IgD-negative memory B cell (primary cell): Measurements from ENCODE around the gene PPFIBP1. TPM values are rescaled to one million over a fixed set of nuclear protein-coding genes. Genes with fewer than 3 reads are reported as not detected.

Experiments used
- H3K27ac Mint-ChIP-seq, 3 donors: one replicate each; pipeline ENCODE4 v1.8.0; 2020 to 2022; ENCODE audit warnings: mild to moderate bottlenecking in 3 of 3, mixed read lengths in 3 of 3, moderate library complexity in 1 of 3
- H3K27me3 Mint-ChIP-seq: one replicate; pipeline ENCODE4 v1.8.0; 2021; ENCODE audit warnings: mixed read lengths
- H3K36me3 Mint-ChIP-seq: one replicate; pipeline ENCODE4 v1.8.0; 2020; ENCODE audit warnings: mild to moderate bottlenecking, mixed read lengths
- H3K4me1 Mint-ChIP-seq, 3 donors: one replicate each; pipeline ENCODE4 v1.8.0; 2020 to 2022; ENCODE audit warnings: mixed read lengths in 3 of 3, mild to moderate bottlenecking in 1 of 3
- H3K4me3 Mint-ChIP-seq, 4 donors: one replicate each; pipeline ENCODE4 v1.8.0; 2020 to 2022; ENCODE audit warnings: mild to moderate bottlenecking in 4 of 4, mixed read lengths in 4 of 4, moderate library complexity in 3 of 4
- H3K9me3 Mint-ChIP-seq, 3 donors: one replicate each; pipeline ENCODE4 v1.8.0; 2020 to 2021; ENCODE audit warnings: mixed read lengths in 3 of 3, mild to moderate bottlenecking in 1 of 3
- polyA plus RNA-seq: library from polyadenylated mRNA; unstranded; fragments of 300-500 nt; fragmentation: Illumina TruSeq; gene quantifications from one replicate; pipeline ENCODE4 v1.2.3, GENCODE V29; 2021

PPFIBP1 gene
- polyA plus RNA-seq, 1 donor from 2014 or later = 2.2 TPM

DNA sequence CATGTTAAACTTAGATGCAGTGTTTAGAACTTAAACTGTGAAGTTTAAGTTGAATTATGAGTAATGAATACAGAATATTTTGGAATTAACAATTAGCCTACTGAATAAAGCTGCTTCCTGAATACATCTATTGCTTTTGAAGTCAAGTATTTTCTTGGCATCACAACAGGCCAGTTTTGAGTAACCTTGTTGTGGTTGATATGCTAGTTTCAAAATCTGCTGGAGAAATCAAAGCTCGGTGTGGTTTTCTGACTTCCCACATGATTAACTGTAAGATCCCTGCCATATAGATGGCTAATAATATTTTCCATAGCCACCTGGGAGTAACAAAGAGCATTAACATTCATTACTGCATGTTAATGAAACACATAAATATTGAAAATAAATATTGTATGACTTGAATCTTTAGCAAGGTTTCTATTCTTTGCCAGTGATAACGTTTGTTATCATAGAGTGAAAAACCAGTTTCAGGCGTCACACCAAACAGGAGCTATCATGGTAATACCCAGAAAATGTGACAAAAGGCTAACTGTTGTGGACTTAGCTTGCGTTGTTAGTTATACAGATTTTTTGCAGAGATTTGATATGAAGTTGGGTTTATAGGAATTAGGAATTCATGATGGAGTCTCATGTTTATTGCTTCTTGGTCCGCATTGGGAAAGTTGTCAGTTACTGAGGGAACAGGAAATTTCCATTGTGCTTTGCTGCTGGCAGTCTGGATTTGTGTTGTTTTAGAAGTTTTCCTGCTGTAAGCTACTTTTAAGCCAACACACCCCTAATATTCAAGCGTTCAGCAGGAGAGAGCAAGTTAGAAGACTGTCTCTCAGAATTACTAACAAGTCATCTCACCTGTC is 32.1 kb downstream of the PPFIBP1 start:
- Mint-ChIP-seq H3K27me3 (no peaks in the 10 kb centered on the region), H3K4me3 (no peak overlapping the region), H3K9me3 (no peaks in the 10 kb centered on the region), H3K36me3 (no peaks in the 10 kb centered on the region), H3K27ac (no peak overlapping the region), H3K4me1 (peaks cover 2 to 6% (median 4%) of the 10 kb centered on the region in 3 donors)

DNA sequence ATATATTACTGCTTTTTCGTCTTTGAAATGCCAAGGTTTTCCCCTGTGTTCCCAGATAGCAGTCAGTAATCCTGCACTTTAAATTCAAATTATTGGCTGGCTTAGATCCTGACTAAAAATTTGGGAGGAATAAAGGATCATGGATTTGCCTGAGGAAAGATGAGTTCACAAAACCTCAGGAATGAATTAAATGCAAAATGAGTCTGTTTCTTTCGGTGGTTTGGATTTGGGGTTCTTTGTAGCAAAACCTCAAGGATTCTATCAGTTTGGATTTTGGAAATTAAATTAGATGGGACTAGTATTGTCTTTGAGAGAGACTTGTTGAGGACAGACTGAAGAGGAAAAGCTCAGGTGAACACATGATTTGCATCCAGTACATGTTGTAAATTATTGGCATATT is 36.1 kb downstream of the PPFIBP1 start:
- H3K27ac Mint-ChIP-seq = no peak overlapping the region
- no peaks in the 10 kb centered on the region for H3K27me3 Mint-ChIP-seq
- H3K9me3 Mint-ChIP-seq = no peaks in the 10 kb centered on the region
- peaks cover 3% of the 10 kb centered on the region for H3K36me3 Mint-ChIP-seq
- no peak overlapping the region for H3K4me3 Mint-ChIP-seq
- H3K4me1 Mint-ChIP-seq = peaks cover 0 to 4% (median 4%) of the 10 kb centered on the region in 3 donors

DNA sequence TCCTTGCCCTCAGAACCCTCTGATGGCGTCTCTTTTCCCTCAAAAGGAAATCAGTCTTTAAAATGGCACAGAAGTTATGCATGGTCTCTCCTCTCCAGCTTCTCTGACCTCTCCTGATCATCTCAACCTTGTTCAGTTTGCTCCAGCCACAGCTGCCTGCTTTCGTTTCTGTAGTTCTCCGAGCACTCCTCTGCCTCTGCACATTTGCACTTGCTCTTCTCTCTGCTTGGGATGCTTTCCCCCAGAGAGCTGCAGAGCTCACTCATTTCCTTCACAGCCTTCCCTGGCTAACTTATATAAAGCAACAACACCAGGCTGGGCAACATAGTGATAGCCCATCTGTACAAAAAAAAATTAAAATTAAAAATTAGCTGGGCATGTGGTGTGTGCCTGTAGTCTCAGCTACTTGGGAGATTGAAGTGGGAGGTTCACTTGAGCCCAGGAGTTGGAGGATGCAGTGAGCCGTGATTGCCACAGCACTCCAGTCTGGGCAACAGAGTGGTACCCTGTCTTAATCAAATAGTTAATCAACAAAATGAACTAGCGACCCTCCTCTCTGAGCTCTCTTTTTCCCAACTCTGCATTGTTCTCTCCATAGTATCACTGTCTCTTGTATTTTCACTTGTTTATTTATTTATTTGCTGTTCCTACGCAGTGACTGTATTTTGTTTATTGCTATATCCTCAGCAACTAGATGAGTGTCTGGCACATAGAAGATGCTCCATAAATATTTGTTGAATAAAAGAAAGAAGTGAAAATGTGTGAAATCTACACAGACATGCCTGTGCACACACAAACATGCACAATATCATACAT is 37.7 kb downstream of the PPFIBP1 start:
- Mint-ChIP-seq H3K27ac (no peak overlapping the region), H3K9me3 (no peaks in the 10 kb centered on the region), H3K36me3 (peaks cover 3% of the 10 kb centered on the region), H3K4me1 (peaks cover 0 to 1% (median 0%) of the 10 kb centered on the region in 3 donors), H3K27me3 (no peaks in the 10 kb centered on the region), H3K4me3 (no peak overlapping the region)

DNA sequence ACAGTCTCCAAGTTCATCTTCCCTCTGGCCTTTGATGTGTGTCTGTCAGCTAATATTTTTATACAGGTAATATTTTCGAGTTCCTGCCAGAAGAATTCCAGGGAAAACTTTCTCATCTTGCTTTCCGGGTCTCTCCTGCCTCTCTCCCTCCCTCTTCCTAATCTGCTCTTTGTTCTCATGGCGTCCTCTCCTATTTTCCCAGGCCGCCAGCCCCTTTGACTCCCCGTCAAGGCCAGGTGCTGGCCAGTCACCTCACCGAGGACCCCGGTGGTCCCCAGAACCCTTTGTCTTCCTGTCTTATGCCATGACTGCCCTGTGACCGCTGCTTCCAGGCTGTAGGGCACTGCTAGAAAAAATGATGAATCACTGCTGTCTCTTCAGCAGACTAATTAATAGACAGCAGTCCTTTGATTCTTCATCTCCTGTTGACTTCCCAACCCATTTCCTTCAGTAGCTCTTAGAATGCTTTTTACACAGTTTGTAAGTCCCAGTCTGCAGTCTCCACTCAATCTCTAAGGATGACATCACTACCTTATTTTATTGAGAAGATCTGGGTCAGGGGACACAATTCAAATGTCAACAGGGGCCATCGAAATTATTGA is 40.7 kb downstream of the PPFIBP1 start:
- no peak overlapping the region for H3K4me3 Mint-ChIP-seq
- H3K4me1 Mint-ChIP-seq = peaks cover 0 to 1% (median 0%) of the 10 kb centered on the region in 3 donors
- H3K27ac Mint-ChIP-seq = no peak overlapping the region
- H3K36me3 Mint-ChIP-seq = peaks cover 3% of the 10 kb centered on the region
- no peaks in the 10 kb centered on the region for H3K9me3 Mint-ChIP-seq
- no peaks in the 10 kb centered on the region for H3K27me3 Mint-ChIP-seq

GRCh38 chr12:27566159-27566558 is 42.2 kb downstream of the PPFIBP1 start:
- Mint-ChIP-seq H3K27me3 (peaks cover 2% of the 10 kb centered on the region), H3K4me3 (no peak overlapping the region), H3K9me3 (no peaks in the 10 kb centered on the region), H3K4me1 (peaks cover 0 to 1% (median 0%) of the 10 kb centered on the region in 3 donors), H3K36me3 (peaks cover 3% of the 10 kb centered on the region), H3K27ac (no peak overlapping the region)

DNA sequence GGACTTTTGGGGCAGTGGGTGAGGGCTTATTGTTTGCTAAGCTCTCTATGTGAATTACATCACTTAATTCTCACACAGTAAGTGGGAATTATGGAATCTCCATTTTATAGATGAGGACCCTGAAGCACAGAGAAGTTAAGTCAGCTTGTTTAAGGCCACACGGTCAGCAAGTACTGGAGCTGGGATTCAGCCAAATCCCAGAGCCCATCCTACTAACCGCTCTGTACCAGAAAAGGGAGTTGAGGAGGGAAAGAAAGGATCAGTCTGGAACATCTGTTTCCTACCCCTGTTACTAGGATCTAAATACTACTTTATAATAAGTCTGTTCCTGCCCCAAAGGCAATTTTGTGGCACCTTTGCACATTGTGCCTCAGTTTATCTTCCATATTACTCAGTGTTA is 42.6 kb downstream of the PPFIBP1 start:
- Mint-ChIP-seq H3K27ac (no peak overlapping the region), H3K9me3 (no peaks in the 10 kb centered on the region), H3K27me3 (peaks cover 2% of the 10 kb centered on the region), H3K4me1 (peaks cover 0 to 1% (median 0%) of the 10 kb centered on the region in 3 donors), H3K36me3 (peaks cover 3% of the 10 kb centered on the region), H3K4me3 (no peak overlapping the region)

DNA sequence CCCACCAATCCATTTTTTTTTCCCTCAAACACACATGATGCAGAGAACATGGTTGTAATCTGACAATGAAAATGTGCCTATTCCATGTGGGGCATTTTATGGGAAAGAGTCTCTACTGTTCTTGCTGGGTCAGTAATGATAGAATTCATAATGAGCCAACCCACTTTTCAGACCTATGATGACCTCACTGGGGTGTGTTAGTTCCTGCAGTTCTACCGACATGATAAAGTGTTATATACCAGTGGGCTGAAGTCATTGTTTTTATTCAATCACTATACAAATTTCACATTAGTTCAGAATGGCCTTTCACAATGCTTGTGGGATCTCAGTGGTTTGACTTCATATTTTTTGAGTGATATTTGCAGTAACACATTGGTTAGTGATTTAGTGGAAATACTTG is 47.5 kb downstream of the PPFIBP1 start:
- Mint-ChIP-seq H3K4me1 (peaks cover 0 to 4% (median 0%) of the 10 kb centered on the region in 3 donors), H3K27ac (no peak overlapping the region), H3K27me3 (peaks cover 8% of the 10 kb centered on the region), H3K9me3 (peaks cover 0 to 4% (median 0%) of the 10 kb centered on the region in 3 donors), H3K36me3 (no peaks in the 10 kb centered on the region), H3K4me3 (no peak overlapping the region)

GRCh38 chr12:27572486-27573255 is 48.7 kb downstream of the PPFIBP1 start:
- Mint-ChIP-seq H3K36me3 (no peaks in the 10 kb centered on the region), H3K9me3 (peaks cover 0 to 4% (median 0%) of the 10 kb centered on the region in 3 donors), H3K27ac (no peak overlapping the region), H3K27me3 (peaks cover 8% of the 10 kb centered on the region), H3K4me3 (no peak overlapping the region), H3K4me1 (peaks cover 0 to 4% (median 0%) of the 10 kb centered on the region in 3 donors)

DNA sequence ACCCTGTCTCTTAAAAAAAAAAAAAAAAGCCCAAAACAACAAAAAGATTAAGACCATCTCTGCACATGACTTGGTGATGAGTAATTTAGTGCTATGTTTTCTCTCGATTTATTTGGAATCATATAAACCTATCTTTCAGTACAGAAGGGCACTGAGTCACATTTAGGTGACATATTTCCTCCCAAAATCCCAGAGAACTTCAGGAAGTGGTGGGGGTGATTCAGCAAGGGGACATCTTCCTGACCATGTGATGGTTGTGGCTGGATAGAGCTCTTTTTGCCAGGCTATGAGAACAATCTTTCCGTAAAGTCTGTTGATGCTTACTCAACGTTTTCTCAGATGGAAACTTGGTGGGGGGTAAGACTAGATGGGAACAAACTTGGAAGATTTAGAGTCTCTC is 50.0 kb downstream of the PPFIBP1 start:
- Mint-ChIP-seq H3K27ac (no peak overlapping the region), H3K4me3 (no peak overlapping the region), H3K9me3 (peaks cover 0 to 4% (median 0%) of the 10 kb centered on the region in 3 donors)

GRCh38 chr12:27575090-27575761 is 51.2 kb downstream of the PPFIBP1 start:
- Mint-ChIP-seq H3K36me3 (no peaks in the 10 kb centered on the region), H3K4me1 (peaks cover 0 to 4% (median 0%) of the 10 kb centered on the region in 3 donors), H3K27ac (no peak overlapping the region), H3K9me3 (peaks cover 0 to 4% (median 0%) of the 10 kb centered on the region in 3 donors), H3K4me3 (no peak overlapping the region), H3K27me3 (peaks cover 10% of the 10 kb centered on the region)

More for the DNA sequence above, 50.0 kb downstream of the PPFIBP1 start:
- Mint-ChIP-seq H3K4me1 (peaks cover 0 to 4% (median 0%) of the 10 kb centered on the region in 3 donors), H3K27me3 (peaks cover 11% of the 10 kb centered on the region), H3K36me3 (no peaks in the 10 kb centered on the region)

DNA sequence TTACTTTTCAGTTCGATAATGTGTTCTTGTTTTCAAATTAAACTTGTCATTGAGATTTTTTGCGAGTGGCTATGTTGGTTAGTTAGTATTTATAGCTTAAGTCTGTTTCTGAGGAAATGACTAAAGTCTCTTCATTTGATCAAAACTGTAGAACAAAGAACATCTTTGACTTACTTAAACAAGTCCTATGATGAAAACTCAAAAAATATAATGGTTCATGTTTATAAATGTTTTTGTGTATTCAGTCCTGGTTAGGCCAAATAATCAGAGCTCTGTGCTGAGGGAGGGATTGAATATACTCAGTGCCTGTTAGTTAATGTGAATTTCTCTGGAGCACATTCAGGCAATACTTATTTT is 51.7 kb downstream of the PPFIBP1 start:
- peaks cover 10% of the 10 kb centered on the region for H3K27me3 Mint-ChIP-seq
- no peak overlapping the region for H3K27ac Mint-ChIP-seq
- no peak overlapping the region for H3K4me3 Mint-ChIP-seq
- peaks cover 0 to 4% (median 0%) of the 10 kb centered on the region in 3 donors for H3K4me1 Mint-ChIP-seq
- no peaks in the 10 kb centered on the region for H3K36me3 Mint-ChIP-seq
- peaks cover 0 to 4% (median 0%) of the 10 kb centered on the region in 3 donors for H3K9me3 Mint-ChIP-seq

GRCh38 chr12:27576667-27577347 is 52.8 kb downstream of the PPFIBP1 start:
- H3K36me3 Mint-ChIP-seq = no peaks in the 10 kb centered on the region
- H3K4me1 Mint-ChIP-seq = peaks cover 0 to 4% (median 0%) of the 10 kb centered on the region in 3 donors
- peaks cover 10% of the 10 kb centered on the region for H3K27me3 Mint-ChIP-seq
- H3K9me3 Mint-ChIP-seq = peaks cover 0 to 4% (median 0%) of the 10 kb centered on the region in 3 donors
- H3K27ac Mint-ChIP-seq = no peak overlapping the region
- H3K4me3 Mint-ChIP-seq = no peak overlapping the region

DNA sequence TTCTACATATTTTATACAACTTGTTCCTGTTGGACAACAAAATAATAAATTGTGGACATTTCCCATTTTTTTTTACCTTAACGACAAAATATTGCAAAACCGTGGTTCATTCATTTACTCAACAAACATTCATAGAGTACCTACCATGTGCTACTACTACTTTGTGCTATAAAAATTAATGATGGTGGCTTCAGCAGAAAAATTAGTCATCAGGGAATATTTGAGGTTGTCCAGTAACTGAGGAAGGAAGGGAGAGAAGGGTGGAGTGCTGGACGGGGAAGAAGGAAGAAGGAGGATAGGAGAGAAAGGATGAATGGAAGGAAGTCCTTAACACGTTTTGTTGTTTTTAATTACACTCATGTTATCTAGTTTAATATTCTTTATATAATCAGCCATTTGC is 53.7 kb downstream of the PPFIBP1 start:
- Mint-ChIP-seq H3K27ac (no peak overlapping the region), H3K27me3 (peaks cover 10% of the 10 kb centered on the region), H3K4me3 (no peak overlapping the region), H3K9me3 (peaks cover 0 to 4% (median 0%) of the 10 kb centered on the region in 3 donors), H3K4me1 (peaks cover 0 to 4% (median 0%) of the 10 kb centered on the region in 3 donors), H3K36me3 (no peaks in the 10 kb centered on the region)
